SJSA1 (cell line): ENCODE results near the gene CNTRL. TPM values are rescaled to one million over a fixed set of nuclear protein-coding genes. Genes with fewer than 3 reads are reported as not detected.

Experiments used
- DNase-seq, 2 experiments: peaks; one replicate each; pipeline ENCODE4 v3.0.0-alpha.2; 2015 to 2020; ENCODE audit warnings: low spot score in 2 of 2, low read depth in 1 of 2
- H3K27ac ChIP-seq: fragments of 250-450 bp; sonication (Bioruptor Pico); 2 replicates; pipeline ENCODE4 v1.5.1; 2020; ENCODE audit warnings: mild to moderate bottlenecking, moderate library complexity
- H3K27me3 ChIP-seq: fragments of 250-450 bp; sonication (Bioruptor Pico); replicated peaks from 2 replicates; pipeline ENCODE4 v1.5.1; 2020; ENCODE audit warnings: mild to moderate bottlenecking, moderate library complexity
- H3K36me3 ChIP-seq: fragments of 250-450 bp; sonication (Bioruptor Pico); 2 replicates; pipeline ENCODE4 v1.5.1; 2020; ENCODE audit warnings: mild to moderate bottlenecking
- H3K4me1 ChIP-seq: fragments of 250-450 bp; sonication (Bioruptor Pico); replicated peaks from 2 replicates; pipeline ENCODE4 v1.6.1; 2021; ENCODE audit warnings: mild to moderate bottlenecking
- H3K4me3 ChIP-seq: fragments of 250-450 bp; sonication (Bioruptor Pico); 2 replicates; pipeline ENCODE4 v1.5.1; 2020; ENCODE audit warnings: mild to moderate bottlenecking
- H3K9me3 ChIP-seq: fragments of 250-450 bp; sonication (Bioruptor Pico); replicated peaks from 2 replicates; pipeline ENCODE4 v1.5.1; 2020; ENCODE audit warnings: mild to moderate bottlenecking
- total RNA-seq: library from RNA; depleted of rRNA; stranded (reverse); fragments of >200 nt; shearing (Covaris generic); gene quantifications from 2 replicates; pipeline ENCODE4 v1.2.3, GENCODE V29; 2014

CNTRL gene
- total RNA-seq, 1 experiment from 2014 or later, result 17.2 TPM

- no peaks in the 10 kb centered on the region for H3K9me3 ChIP-seq
- H3K4me1 ChIP-seq, result no peaks in the 10 kb centered on the region
- H3K36me3 ChIP-seq, result peaks cover 54% of the 10 kb centered on the region
- no peak for DNase-seq
- no peak overlapping the region for H3K27ac ChIP-seq
- H3K4me3 ChIP-seq, result no peak overlapping the region
- no peaks in the 10 kb centered on the region for H3K27me3 ChIP-seq
These were observed 110.5 kb downstream of the CNTRL start for GRCh38 chr9:121185178-121185745.

DNA sequence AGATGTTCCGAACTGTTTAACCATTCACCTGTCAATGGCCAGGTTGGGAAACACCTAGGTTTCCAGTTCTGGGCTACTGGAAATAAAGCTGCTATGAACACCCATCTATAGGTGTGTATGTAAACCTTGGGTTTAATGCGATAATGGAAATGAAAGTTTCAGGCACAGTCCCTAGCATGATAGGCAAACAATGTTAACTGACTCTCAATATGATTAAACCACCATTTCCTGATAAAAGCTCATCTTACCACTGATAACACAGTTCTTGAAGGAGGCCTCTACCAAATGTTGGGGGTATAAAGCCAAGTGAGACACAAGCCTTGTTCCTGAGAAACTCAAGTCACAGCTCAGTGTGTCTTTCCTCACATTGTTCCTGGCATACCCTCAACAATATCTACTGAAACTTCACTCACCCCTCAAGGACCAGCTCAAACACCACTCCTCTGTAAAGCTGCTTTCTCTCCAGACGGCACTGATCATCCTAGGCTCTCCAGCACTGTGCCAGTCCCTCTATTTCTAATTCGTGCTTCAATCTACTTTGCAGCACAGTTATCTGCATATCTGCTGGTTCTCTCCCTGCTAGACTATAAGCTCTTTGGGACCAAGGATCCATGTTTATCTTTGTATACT lies 111.1 kb downstream of the CNTRL start:
- no peaks in the 10 kb centered on the region for H3K27me3 ChIP-seq
- H3K9me3 ChIP-seq, result no peaks in the 10 kb centered on the region
- no peak overlapping the region for H3K27ac ChIP-seq
- peaks cover 52% of the 10 kb centered on the region for H3K36me3 ChIP-seq
- no peak for DNase-seq
- H3K4me1 ChIP-seq, result 0 out of 2 replicates have a peak, but pooled peaks cover 3% of the 10 kb centered on the region
- no peak overlapping the region for H3K4me3 ChIP-seq

DNA sequence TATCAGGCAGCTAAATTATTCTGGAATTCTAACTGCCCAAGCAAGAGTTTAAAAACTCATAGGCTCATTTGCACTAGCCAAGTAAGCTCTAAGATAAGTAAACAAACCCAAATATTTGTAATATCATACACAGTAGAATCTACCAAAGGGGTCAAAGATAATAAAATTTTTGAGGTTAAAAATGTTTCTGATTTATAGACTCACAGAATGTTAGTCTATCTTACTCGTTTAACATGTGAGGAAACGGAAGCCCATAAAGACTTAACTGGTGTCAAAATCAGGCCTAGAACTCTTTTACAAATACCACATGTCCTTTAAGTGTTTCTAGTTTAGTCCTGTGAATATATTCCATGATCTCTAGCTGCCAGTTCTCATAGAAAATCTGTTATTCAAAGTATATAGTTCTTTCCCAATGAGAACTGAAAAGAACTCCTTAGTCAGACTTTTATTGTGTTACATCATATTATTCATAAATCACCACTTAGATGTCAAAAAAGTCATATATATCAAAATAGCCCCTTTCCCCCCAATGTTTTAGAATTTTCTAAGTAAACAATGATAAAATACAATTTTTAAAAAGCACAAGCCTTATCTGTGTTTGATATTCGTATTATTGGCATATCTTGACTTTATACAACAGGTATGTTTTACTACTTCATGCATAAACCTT lies 113.0 kb downstream of the CNTRL start:
- DNase-seq, result no peak
- 0 out of 2 replicates have a peak, but pooled peaks cover 6% of the 10 kb centered on the region for H3K4me1 ChIP-seq
- no peak overlapping the region for H3K27ac ChIP-seq
- no peak overlapping the region for H3K4me3 ChIP-seq
- no peaks in the 10 kb centered on the region for H3K9me3 ChIP-seq
- H3K36me3 ChIP-seq, result peaks cover 37% of the 10 kb centered on the region
- no peaks in the 10 kb centered on the region for H3K27me3 ChIP-seq

- Histone ChIP-seq H3K36me3 (peaks cover 26% of the 10 kb centered on the region), H3K4me1 (0 out of 2 replicates have a peak, but pooled peaks cover 6% of the 10 kb centered on the region), H3K27me3 (no peaks in the 10 kb centered on the region), H3K4me3 (no peak overlapping the region), H3K9me3 (no peaks in the 10 kb centered on the region), H3K27ac (no peak overlapping the region)
- no peak for DNase-seq
These were observed 114.3 kb downstream of the CNTRL start for GRCh38 chr9:121189006-121189405.

GRCh38 chr9:121189660-121190059 lies 114.9 kb downstream of the CNTRL start:
- no peak overlapping the region for H3K4me3 ChIP-seq
- H3K4me1 ChIP-seq, result 0 out of 2 replicates have a peak, but pooled peaks cover 6% of the 10 kb centered on the region
- H3K27ac ChIP-seq, result no peak overlapping the region
- H3K36me3 ChIP-seq, result peaks cover 22% of the 10 kb centered on the region
- no peaks in the 10 kb centered on the region for H3K27me3 ChIP-seq
- H3K9me3 ChIP-seq, result no peaks in the 10 kb centered on the region
- no peak for DNase-seq

DNA sequence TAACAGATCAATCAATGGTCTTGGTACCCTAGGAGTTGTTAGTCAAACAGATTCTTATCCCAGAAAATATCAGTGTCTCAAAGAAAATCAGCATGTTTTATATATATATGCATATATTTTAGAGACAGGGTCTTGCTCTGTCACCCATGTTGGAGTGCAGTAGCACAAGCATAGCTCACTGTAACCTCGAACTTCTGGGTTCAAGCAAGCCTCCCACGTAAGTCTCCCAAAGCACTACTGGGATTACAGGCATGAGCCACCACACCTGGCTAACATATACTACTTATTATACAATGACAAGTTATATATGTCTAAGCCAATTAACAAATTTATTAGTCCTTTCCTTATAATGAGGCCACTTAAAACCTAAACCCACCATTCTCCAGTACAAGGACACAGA lies 116.5 kb downstream of the CNTRL start:
- Histone ChIP-seq H3K36me3 (peaks cover 8% of the 10 kb centered on the region), H3K4me3 (no peak overlapping the region), H3K4me1 (0 out of 2 replicates have a peak, but pooled peaks cover 6% of the 10 kb centered on the region), H3K27ac (no peak overlapping the region), H3K27me3 (no peaks in the 10 kb centered on the region), H3K9me3 (no peaks in the 10 kb centered on the region)
- no peak for DNase-seq

DNA sequence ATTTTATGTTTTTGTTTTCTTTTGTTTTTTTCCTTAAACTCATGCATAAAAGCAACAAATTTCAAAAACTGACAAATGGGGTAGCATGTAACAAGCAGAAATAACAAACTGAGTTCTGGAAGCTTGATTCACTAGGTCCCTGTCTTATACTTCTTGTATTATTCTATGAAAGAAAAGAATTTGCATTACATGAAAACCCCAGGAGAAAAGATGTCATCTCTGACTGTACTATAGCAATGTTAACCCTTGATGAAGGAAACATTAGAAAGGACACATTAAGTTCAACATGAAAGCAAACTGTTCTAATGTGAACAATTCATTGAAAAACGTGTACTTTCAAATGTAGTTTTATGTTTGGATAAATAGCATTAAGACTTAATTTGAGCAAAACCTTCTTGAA lies 117.8 kb downstream of the CNTRL start:
- no peak overlapping the region for H3K4me3 ChIP-seq
- H3K36me3 ChIP-seq, result 0 out of 2 replicates have a peak, but pooled peaks cover 2% of the 10 kb centered on the region
- DNase-seq, result no peak
- no peak overlapping the region for H3K27ac ChIP-seq
- H3K27me3 ChIP-seq, result no peaks in the 10 kb centered on the region
- H3K9me3 ChIP-seq, result no peaks in the 10 kb centered on the region
- 0 out of 2 replicates have a peak, but pooled peaks cover 6% of the 10 kb centered on the region for H3K4me1 ChIP-seq

GRCh38 chr9:121192959-121193640 lies 118.3 kb downstream of the CNTRL start:
- Histone ChIP-seq H3K4me3 (no peak overlapping the region), H3K4me1 (0 out of 2 replicates have a peak, but pooled peaks cover 6% of the 10 kb centered on the region), H3K27ac (no peak overlapping the region), H3K27me3 (no peaks in the 10 kb centered on the region), H3K36me3 (0 out of 2 replicates have a peak, but pooled peaks cover 2% of the 10 kb centered on the region), H3K9me3 (no peaks in the 10 kb centered on the region)
- DNase-seq, result no peak

GRCh38 chr9:121194730-121195129 lies 120.0 kb downstream of the CNTRL start:
- no peak for DNase-seq
- no peaks in the 10 kb centered on the region for H3K9me3 ChIP-seq
- H3K27me3 ChIP-seq, result no peaks in the 10 kb centered on the region
- 0 out of 2 replicates have a peak, but pooled peaks cover 2% of the 10 kb centered on the region for H3K36me3 ChIP-seq
- no peak overlapping the region for H3K4me3 ChIP-seq
- no peak overlapping the region for H3K27ac ChIP-seq
- peaks cover 17% of the 10 kb centered on the region for H3K4me1 ChIP-seq

DNA sequence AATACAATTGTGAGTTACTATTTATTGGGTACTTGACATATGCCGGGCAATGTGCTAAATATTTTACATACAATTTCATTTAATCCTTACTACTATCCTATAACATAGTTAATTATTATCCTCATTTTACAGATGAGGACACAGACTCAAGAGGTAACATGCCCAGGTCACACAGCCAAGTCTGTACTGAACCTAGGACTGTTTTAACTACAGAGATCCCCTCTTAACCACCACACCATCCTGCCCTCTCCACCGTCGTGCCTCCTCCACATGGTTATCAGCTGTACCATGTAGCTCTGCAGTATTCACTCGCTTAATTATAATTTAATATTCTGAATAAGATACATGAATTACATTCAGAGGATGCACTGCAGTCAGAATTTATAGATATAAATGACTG lies 121.6 kb downstream of the CNTRL start:
- Histone ChIP-seq H3K4me1 (peaks cover 14% of the 10 kb centered on the region), H3K36me3 (peaks cover 5% of the 10 kb centered on the region), H3K4me3 (no peak overlapping the region), H3K27ac (no peak overlapping the region), H3K27me3 (no peaks in the 10 kb centered on the region), H3K9me3 (no peaks in the 10 kb centered on the region)
- DNase-seq, result no peak

- no peak overlapping the region for H3K4me3 ChIP-seq
These were observed 122.4 kb downstream of the CNTRL start for GRCh38 chr9:121197132-121197531.

DNA sequence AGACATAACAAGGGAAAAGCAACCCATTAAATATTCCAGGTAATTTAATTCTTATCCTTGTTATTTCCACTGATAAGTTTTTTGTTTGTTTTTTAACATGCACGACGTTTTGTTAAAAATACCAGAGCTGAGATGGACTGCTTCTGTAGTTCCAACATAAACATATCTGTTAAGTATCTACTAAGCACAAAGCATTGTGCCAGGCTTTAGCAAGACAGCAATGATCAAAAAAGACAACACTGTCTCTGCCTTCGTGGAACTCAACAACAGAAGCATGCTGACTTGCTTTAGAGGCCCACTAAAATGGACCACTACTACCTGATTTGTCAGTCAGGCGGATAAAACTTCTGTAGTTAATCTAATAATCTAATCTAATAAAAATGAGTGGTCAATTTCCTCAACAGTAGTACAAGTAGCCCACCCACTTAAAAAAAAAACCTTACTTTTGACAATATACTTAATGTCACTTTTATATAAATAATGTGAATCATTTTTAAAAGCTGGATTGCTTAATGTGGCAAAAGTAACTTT lies 123.8 kb downstream of the CNTRL start:
- H3K4me3 ChIP-seq, result no peak overlapping the region
- no peaks in the 10 kb centered on the region for H3K9me3 ChIP-seq

More at GRCh38 chr9:121197132-121197531, 122.4 kb downstream of the CNTRL start:
- DNase-seq, result no peak
- peaks cover 7% of the 10 kb centered on the region for H3K36me3 ChIP-seq
- no peaks in the 10 kb centered on the region for H3K27me3 ChIP-seq
- no peak overlapping the region for H3K27ac ChIP-seq
- peaks cover 15% of the 10 kb centered on the region for H3K4me1 ChIP-seq
- no peaks in the 10 kb centered on the region for H3K9me3 ChIP-seq

DNA sequence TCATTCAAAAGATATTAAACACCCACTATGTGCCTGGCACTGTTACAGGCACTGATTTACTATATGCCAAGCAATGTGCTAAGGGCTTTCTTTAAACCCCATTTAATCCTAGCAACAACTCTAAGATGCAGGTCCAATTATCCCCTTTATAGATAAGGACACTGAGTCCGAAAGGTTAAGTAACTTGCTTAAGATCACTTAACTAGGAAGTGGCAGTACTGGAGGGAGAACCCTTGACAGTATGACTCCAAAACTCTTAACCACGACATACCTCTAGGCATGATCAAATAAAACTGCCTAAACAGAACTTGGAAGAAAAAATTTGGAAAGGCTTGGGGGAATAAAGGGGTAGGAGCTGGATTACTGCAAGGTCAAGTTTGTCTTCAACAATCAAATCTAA lies 125.2 kb downstream of the CNTRL start:
- DNase-seq, result no peak

More for the DNA sequence above, 123.8 kb downstream of the CNTRL start:
- Histone ChIP-seq H3K27ac (no peak overlapping the region), H3K27me3 (no peaks in the 10 kb centered on the region), H3K4me1 (peaks cover 19% of the 10 kb centered on the region), H3K36me3 (peaks cover 7% of the 10 kb centered on the region)
- DNase-seq, result no peak

More for the DNA sequence above, 125.2 kb downstream of the CNTRL start:
- Histone ChIP-seq H3K36me3 (peaks cover 7% of the 10 kb centered on the region), H3K27ac (no peak overlapping the region), H3K4me1 (peaks cover 19% of the 10 kb centered on the region), H3K4me3 (peak overlapping the region; percentile 87), H3K27me3 (no peaks in the 10 kb centered on the region), H3K9me3 (no peaks in the 10 kb centered on the region)
